Lung (tissue), 12 donors: Measurements from ENCODE around the gene ATP6V1F. TPM values are rescaled to one million over a fixed set of nuclear protein-coding genes. Genes with fewer than 3 reads are reported as not detected.

Experiments
- ATAC-seq: fragments of 200-7000 bp; cut with Tn5 transposase; one replicate; pipeline ENCODE4 v1.9.1; 2020; ENCODE audit warnings: moderate number of reproducible peaks; ENCODE audit not compliant: insufficient read depth, low FRiP score
- DNase-seq, 3 donors: peaks; one replicate each; pipeline ENCODE4 v3.0.0-alpha.2; 2013 to 2017
- H3K27ac ChIP-seq, 2 donors: one replicate each; pipeline ENCODE4 v1.5.1; 2013; ENCODE audit warnings: mild to moderate bottlenecking in 2 of 2, moderate library complexity in 2 of 2, control low read depth in 1 of 2, inconsistent platforms in 1 of 2, low read depth in 1 of 2, low read length in 1 of 2
- H3K27me3 ChIP-seq, 3 donors: one replicate each; pipeline ENCODE4 v1.5.1; 2013; ENCODE audit warnings: low read length in 2 of 3; ENCODE audit not compliant: control insufficient read depth in 3 of 3, insufficient read depth in 3 of 3
- H3K36me3 ChIP-seq, 4 donors: one replicate each; pipeline ENCODE4 v1.5.1; 2013; ENCODE audit warnings: low read length in 4 of 4, mild to moderate bottlenecking in 1 of 4, moderate library complexity in 1 of 4; ENCODE audit not compliant: control insufficient read depth in 4 of 4, insufficient read depth in 4 of 4
- H3K4me1 ChIP-seq, 5 donors: one replicate each; pipeline ENCODE4 v1.5.1; 2013; ENCODE audit warnings: low read length in 5 of 5, mild to moderate bottlenecking in 2 of 5, moderate library complexity in 1 of 5; ENCODE audit not compliant: control insufficient read depth in 5 of 5, insufficient read depth in 5 of 5
- H3K4me3 ChIP-seq: one replicate; pipeline ENCODE4 v1.5.1; 2013; ENCODE audit warnings: mild to moderate bottlenecking, control low read depth, moderate library complexity
- H3K9ac ChIP-seq, 2 donors: one replicate each; pipeline ENCODE4 v1.5.1; 2013; ENCODE audit warnings: low read length in 2 of 2, control low read depth in 1 of 2; ENCODE audit not compliant: insufficient read depth in 1 of 2
- H3K9me3 ChIP-seq, 4 donors: one replicate each; pipeline ENCODE4 v1.5.1; 2013; ENCODE audit warnings: low read length in 3 of 4, mild to moderate bottlenecking in 1 of 4, moderate library complexity in 1 of 4; ENCODE audit not compliant: control insufficient read depth in 4 of 4, insufficient read depth in 3 of 4
- WGBS, 2 donors: extraction: QIAGEN DNeasy Blood & Tissue Kit; methylation state at CpG; one replicate each; pipeline ENCODE4 v1.1.7; 2013; 5-methylcytosine and 5-hydroxymethylcytosine counted together
- polyA plus RNA-seq, 2 donors: library from polyadenylated mRNA; stranded (reverse); fragments of 200-250 nt; gene quantifications; one replicate each; pipeline ENCODE4 v1.2.1, GENCODE V29; 2013
- total RNA-seq, 2 donors: library from RNA; depleted of rRNA in 1 of 2; stranded (reverse); fragments of >200 nt in 1 of 2; gene quantifications; one replicate each; pipeline ENCODE4 v1.2.1, GENCODE V29; 2014 to 2021
- TF ChIP-seq, protein P1 (sequence below): IDR thresholded peaks from 2 replicates; pipeline ENCODE4 v1.5.1; 2012; ENCODE audit warnings: mild to moderate bottlenecking; ENCODE audit errors: control extremely low read depth, extremely low read depth
- donor health status: control.
- donor health status: control.
- donor health status: Bipolar disorder and iron deficiency.
- donor health status: healthy.
- donor health status: DM: yes; HTN: yes; CAD: no.

The ATP6V1F gene
- total and polyA plus RNA-seq, 4 donors, result 43.9 to 383 (median 225) TPM

DNA sequence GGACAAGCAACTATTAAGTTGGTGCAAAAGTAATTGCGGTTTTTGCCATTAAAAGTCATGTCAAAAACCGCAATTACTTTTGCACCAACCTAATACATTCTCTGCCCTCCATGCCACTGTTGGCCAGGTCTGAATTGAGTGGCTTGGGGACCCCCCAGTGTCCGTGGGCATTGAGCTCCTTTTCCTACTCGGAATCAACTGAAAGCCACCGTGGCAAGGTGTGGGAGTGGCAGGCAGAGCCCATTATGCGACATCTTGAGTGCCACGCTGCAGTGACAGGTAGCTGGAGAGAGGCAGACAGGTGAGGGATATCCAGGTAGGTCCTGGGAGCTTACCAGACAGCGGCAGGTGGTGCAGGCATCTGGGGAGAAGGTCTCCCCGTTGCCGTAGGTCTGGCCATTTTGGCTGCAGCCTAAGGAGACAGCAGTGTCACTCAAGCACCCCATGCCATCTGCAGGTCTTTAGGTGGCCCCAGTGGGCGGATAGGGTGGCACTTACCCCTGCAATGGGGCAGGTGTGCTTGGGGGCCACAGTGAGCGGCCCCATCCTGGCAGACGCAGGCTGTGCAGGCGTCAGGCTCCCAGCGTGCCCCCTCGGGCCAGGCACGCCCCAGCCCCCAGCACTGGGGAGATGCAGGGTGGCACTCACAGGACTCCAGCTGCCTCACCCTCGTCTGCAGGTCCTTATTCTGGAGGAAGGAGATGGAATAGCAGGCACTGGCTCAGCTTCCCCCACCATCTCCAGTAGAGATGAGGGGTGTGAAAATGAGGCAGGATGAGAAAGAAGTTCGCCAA is 44.3 kb downstream of the ATP6V1F start:
- WGBS, 2 donors, result 85 to 89% methylated on average over 19 of the region's 19 CpGs
- H3K4me3 ChIP-seq, result no peak overlapping the region
- H3K4me1 ChIP-seq, result peaks cover 0 to 29% (median 2%) of the 10 kb centered on the region in 5 donors
- ATAC-seq (no peak), DNase-seq (no peak)
- H3K27ac ChIP-seq, result no peak overlapping the region
- no peaks in the 10 kb centered on the region for H3K9me3 ChIP-seq
- H3K27me3 ChIP-seq, result no peaks in the 10 kb centered on the region
- H3K36me3 ChIP-seq, result no peaks in the 10 kb centered on the region
- TF ChIP-seq, protein P1, sequence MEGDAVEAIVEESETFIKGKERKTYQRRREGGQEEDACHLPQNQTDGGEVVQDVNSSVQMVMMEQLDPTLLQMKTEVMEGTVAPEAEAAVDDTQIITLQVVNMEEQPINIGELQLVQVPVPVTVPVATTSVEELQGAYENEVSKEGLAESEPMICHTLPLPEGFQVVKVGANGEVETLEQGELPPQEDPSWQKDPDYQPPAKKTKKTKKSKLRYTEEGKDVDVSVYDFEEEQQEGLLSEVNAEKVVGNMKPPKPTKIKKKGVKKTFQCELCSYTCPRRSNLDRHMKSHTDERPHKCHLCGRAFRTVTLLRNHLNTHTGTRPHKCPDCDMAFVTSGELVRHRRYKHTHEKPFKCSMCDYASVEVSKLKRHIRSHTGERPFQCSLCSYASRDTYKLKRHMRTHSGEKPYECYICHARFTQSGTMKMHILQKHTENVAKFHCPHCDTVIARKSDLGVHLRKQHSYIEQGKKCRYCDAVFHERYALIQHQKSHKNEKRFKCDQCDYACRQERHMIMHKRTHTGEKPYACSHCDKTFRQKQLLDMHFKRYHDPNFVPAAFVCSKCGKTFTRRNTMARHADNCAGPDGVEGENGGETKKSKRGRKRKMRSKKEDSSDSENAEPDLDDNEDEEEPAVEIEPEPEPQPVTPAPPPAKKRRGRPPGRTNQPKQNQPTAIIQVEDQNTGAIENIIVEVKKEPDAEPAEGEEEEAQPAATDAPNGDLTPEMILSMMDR, result no peak
- H3K9ac ChIP-seq, result no peak overlapping the region

- TF ChIP-seq, protein P1, result no peak
- 84 to 97% methylated on average over 6 of the region's 6 CpGs for WGBS, 2 donors
- H3K27me3 ChIP-seq, result peaks cover 0 to 7% (median under 1%) of the 10 kb centered on the region in 3 donors
- no peaks in the 10 kb centered on the region for H3K9me3 ChIP-seq
- peaks cover 0 to 29% (median 2%) of the 10 kb centered on the region in 5 donors for H3K4me1 ChIP-seq
- H3K9ac ChIP-seq, result no peak overlapping the region
- H3K36me3 ChIP-seq, result no peaks in the 10 kb centered on the region
- ATAC-seq (no peak), DNase-seq (peak; percentile 53 to 71 (median 61))
- no peak overlapping the region for H3K27ac ChIP-seq
- no peak overlapping the region for H3K4me3 ChIP-seq
Measured at GRCh38 chr7:128908750-128909624, 46.3 kb downstream of the ATP6V1F start.

DNA sequence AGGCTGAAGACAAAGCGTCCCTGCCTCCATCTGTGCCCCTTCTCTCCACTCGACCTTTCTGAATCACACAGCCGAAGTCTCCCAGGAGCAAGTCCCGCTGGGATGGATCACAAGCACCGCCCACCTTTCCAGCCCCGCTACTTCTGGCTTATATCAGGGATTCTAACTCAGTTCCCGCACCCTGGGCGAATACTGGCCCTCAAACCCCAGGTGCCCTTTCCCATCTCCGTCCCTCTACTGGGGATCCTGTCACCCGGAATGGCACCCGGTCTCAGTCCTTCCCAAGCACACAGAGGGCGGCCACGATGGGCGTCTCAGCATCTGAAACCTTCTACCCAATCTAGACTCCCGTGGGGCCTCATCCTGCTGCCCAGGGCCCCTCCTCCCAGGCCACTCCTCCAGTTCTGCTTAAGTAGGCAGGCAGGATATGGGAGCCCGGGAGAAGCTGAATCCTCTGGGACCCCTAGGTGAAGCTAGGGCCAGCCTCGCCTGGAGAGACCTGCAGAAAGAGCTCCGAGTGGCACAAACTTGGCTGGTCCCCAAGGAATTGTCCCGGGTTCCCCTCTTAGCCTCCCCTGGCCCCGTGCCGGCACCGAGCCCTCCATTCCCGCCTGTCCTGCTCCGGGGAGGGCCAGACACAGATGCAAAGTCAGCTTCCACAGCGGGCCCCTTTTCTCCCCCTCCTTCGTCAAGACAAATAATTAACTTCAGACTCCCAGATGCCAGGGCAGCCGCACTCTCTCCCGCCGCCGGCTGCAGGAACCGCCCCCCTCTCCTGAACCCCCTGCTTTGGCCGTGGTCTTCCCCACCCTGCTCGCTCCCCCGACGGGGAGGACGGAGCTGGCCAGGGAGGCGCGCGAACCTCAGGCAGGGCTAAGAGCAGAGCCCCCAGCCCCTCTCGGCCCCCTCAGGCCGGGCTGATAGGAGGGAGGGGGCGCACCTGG is 47.2 kb downstream of the ATP6V1F start:
- peaks cover 0 to 2% (median 0%) of the 10 kb centered on the region in 4 donors for H3K9me3 ChIP-seq
- H3K4me1 ChIP-seq, result peaks cover 0 to 29% (median 2%) of the 10 kb centered on the region in 5 donors
- DNase-seq, result peak; percentile 80 to 88 (median 82)
- H3K4me3 ChIP-seq, result peak overlapping the region; percentile 3
- WGBS, 2 donors, result 16 to 21% methylated on average over 34 to 42 of the region's 42 CpGs
- H3K36me3 ChIP-seq, result no peaks in the 10 kb centered on the region
- no peak for ATAC-seq
- H3K9ac ChIP-seq, result peak overlapping the region in 1 of 2 donors; percentile 19
- no peak overlapping the region for H3K27ac ChIP-seq
- TF ChIP-seq, protein P1, result no peak
- peaks cover 5 to 15% (median 7%) of the 10 kb centered on the region in 3 donors for H3K27me3 ChIP-seq
